GM21619 (cell line): ENCODE data around the gene RALGAPB.

Experiments used
- ATAC-seq: cut with Tn5 transposase; IDR thresholded peaks from one replicate; pipeline ENCODE4 v1.9.1; 2021; ENCODE audit not compliant: unreplicated experiment

Gene RALGAPB

DNA sequence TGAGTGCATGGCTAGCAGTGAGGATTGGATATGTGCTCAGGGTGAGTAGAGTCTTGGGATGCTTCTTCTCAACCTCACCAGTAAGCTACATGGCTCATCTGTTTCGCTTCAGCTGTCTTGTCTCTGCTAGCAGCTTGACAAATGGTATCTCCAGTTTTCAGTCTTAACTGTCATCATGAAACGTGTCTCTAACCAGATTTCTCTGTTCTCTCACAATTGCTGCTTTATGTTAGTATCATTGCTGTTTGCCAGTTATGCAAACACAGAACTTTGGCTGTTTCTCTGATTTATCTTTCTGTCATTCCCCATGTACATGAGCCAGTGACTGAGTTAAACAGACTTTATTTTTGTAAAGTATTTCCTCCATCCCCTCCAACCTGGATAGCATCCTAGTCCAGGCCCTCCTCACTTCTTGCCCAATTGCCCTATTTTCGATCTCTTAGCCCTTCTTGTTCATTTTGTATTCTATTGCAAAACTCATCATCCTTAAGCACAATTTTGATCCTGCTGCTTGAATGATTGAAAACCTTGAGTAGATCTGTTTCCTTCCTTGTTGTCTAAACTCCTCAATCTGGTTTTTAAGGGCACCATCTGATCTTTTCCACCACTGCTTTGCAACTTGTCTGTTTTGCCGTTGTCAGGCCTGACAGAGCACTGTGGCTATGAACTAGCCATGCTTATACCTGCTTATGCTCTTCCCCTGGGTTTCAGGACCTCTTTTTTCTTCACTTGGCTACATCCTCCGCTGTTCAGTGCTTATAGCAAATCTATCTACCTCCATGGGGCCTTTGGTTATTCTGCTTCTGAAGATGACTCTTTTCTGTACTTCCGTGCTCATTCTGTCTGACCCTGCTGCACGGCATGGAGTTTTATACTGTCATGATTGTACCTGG lies 70.6 kb downstream of the RALGAPB start:
- no peak for ATAC-seq

DNA sequence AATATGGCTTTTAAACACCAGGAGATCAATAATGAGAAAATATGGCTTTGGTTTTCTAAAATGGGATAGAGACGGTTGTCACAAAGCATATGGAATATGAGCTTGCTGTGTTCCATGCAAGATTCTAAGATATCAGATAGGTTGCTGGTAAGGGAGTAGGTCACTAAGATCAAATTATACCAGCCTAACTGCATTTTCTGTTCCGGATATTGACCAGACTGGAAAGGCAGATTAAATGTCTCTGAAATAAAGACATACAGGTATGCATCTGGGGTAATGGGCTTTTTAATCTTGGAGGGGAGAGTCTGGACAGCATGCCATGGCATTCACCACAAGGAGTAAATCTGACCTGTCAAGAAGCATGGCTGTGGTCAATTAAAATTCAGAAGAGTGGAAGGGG lies 73.1 kb downstream of the RALGAPB start:
- ATAC-seq, result no peak

DNA sequence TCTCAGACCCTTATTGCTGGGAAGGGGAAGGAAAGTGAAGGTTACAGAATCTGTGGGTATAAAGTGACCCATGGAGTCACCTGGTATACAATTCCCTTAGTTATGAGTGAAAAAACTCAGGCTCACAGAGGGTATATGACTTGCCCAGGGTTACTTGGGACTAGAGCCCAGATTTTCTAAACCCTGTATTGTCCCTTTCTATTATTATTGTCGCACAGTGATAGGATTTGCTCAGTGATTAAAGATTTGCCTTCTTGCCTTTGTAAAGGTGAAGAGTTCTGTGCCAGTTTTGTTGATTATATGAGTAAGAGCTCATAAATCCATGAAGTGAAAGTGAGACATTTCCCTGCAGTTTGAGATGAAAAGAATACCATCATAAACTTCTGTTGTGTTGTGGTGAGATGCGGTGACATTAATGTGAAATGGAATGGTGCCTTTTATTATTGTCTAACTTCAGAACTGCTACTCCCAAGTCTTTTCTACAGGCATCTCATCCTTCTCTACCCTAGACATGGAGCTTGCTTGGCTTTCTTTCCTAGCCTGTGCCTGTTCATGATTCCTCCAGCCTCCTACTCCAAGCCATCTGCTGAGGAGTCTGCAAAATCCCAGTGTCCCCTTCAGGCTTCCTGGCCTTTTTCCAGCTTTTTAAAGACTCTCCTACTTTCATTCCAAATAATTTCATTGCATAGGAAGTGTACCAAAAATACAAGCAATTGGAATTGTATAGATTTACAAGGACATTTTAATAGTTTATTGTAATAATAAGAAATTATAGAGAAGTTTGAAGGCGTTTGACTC lies 74.8 kb downstream of the RALGAPB start:
- ATAC-seq, result no peak

DNA sequence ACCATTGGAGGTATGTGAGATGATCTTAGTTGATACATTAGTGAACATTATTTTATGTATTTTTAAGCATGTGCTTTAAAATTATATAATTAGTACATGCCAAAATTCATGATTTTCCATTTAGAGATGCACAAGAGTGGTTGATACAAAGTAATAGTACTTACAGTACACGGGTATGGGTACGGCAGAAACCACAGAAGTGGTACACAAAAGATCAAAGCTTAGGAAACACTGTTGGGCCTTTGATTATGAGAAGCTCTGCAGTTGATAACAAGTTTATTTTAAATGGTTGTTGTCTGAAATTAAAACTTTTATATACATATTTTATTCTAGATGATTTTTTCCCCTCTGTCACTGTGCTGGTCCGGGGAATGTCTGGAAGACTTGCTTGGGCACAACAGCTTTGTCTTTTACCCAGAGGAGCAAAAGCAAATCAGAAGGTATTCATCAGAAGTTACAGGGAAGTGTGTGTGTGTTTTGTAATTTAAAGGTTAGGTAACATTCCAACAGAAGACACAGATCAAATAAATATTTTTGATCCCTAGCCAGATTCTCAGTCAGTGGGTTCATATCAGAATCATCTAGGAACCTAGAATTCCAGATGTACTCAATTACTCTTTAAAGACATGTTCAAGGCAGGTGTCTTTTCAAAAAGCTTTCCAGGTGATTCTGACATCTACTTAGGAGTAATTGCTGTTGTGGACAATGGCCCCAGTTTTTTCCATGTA lies 75.9 kb downstream of the RALGAPB start:
- no peak for ATAC-seq

DNA sequence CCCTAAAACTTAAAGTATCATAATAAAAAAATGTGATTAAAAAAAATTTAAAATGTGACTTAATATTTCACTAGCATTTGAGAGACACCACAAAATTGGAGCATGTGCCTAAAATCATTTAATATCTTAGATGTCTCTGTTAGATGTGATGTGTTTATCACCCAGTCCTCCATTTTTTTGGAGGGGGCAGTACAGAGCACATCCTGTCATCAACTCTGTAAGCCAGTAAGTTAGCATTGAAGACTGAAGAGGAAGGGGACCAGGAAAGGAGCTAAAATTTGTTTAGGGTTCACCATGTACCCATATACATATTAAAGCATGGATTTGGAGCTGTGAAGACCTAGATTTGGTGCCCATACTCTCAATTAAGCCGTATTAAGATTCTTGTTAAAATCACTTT lies 77.6 kb downstream of the RALGAPB start:
- no peak for ATAC-seq

DNA sequence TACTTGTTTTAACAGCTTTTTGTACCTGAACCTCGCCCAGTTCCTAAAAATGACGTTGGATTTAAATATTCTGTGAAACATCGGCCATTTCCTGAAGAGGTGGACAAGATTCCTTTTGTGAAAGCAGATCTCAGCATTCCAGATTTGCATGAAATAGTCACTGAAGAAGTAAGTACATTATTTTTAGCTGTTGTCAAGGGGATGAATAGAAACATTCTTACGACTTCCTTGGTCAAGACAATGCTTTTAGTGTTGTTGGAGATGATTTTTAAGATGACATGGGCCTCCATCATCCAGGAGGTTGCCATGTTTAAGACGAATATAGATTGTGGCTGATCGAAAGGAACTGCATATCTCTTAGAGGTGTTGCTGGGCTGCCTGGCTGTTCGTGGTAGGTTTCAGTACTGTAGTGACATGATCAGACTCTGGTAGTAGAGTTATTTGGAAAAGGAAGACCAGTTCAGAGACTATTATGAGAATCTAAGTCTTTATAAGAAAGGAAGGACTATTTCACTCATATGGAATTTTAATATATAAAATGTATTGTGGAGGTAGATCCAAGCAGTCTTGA lies 78.5 kb downstream of the RALGAPB start:
- ATAC-seq, result no peak

DNA sequence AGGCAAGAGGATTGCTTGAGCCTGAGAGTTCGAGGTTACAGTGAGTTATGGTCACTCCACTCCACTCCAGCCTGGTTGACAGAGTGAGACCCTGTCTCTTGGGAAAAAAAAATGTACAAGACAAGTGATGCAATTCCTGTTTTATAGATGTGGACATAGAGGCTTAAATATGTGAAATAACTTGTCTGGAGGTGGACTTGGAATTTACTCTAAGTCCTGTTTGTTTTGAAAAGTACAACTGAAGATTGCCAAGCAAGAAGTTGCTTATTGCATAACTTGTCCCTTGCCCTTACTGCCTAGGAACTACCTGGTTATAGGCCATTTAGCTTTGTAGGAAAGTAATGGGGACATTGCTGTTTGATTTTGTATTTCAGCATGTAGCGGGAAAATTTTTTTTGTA lies 82.3 kb downstream of the RALGAPB start:
- no peak for ATAC-seq

DNA sequence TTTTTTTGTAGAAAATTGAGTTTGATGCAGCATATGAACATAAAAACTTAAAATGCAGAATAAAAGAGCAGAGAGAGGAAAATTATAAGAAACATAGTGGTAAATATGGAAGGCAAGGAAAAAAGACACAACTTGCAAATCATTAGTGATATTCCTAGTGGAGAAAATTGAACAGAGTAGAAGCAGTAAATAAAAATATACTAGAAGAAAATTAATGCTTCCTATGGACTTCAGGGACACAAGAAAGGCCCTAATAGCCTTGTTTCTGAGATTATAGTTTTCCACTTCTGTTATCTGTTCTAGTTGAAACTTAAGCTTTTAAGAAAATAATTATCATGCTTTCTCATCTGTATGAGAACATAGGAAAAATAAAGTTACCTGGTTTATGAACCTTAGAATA lies 82.8 kb downstream of the RALGAPB start:
- ATAC-seq, result no peak

DNA sequence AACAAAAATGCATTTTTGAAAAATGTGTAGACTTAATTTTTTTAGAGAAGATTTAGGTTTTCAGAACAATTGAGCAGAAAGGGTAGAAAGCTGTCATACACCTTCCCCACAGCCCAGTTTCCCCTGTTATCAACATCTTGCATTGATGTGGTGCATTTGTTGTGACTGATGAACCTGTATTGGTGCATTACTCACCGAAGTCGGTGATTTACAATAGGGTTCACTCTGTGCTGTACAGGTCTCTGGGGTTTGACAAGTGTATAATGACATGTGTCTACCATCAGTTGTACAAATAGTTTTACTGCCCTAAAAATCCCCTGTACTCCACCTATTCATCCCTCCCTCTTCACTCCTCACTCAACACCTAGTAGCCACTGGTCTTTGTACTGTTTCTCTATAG lies 84.5 kb downstream of the RALGAPB start:
- ATAC-seq, result no peak

DNA sequence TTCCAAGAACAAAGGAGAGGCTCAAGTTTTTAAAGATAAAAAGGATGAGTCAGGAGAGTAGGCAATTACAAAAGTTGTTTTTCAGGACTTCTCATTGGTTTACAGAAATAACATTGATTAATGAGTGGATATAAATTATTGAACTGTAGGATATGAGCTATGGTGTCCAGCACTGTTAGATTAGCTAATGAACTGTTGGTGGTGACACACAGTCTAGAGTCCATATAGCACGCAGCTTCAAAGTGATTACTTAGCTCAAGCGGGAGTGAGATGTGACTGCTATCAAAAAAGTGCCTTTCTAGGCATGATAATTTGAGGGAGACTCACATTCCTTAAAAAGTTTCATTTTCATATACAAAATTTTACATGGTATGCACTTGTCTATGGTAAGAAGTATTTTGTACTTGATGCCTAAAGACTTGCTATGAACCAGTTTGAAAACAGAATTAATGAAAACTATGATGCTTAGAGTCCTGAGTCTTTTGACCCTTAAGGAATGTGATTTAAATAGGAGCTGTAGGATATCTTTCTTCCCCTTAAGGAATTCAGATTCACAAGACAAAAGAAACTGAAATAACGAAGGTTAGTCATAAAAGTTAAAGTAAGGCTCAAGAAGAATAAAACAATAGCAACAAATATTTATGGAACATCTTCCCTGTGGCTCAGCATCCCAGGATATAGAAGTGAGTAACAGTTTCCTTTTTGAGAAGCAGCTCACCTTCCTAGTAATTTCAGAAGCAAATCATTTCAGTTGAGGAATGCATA lies 86.1 kb downstream of the RALGAPB start:
- no peak for ATAC-seq

DNA sequence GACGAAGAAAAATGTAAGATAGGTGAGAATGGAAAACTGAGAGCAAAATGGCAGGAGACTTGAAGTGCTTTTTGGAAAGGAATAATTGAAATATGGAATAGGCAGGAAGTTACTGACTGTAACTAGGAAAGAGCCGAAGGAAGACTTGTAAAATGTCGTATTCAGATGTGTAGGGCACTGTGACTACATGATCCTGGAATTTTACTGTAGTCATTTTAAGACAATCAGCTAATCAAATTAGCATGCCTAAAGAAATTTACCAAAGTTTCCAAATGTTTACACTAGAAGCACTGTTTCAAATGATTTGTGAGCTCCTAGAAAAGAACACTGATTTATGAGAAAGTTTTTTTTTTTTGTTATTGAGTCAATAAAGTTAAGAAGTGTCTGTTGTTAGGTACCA lies 87.1 kb downstream of the RALGAPB start:
- no peak for ATAC-seq

DNA sequence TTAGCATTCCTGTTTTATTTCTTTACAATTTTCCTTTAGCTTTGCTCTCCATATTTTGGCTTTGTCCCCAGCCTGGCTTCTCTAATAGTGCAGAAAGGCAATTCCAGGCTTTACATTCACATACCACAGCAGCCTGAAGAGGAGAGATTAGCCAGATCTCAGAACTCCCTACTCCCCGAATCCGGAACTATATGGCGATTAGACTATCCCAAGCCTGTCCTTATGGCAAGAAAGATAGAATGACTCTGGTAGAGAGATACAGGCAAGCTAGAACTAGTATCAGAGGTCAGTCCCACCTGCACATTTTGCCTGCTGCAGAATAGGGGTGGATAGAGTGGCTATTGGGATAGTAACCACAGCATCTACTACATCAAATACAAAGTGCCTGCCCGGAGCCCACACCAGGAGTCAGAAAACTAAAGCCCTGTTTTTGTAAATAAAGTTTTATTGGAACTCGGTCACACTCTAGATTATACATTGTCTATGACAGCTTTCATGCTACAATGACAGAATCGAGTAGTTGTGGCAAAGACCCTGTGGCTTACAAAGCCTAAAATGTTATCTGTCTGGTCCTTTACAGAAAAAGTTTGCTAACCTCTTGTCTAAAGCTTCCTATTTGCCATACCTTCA lies 91.3 kb downstream of the RALGAPB start:
- no peak for ATAC-seq

DNA sequence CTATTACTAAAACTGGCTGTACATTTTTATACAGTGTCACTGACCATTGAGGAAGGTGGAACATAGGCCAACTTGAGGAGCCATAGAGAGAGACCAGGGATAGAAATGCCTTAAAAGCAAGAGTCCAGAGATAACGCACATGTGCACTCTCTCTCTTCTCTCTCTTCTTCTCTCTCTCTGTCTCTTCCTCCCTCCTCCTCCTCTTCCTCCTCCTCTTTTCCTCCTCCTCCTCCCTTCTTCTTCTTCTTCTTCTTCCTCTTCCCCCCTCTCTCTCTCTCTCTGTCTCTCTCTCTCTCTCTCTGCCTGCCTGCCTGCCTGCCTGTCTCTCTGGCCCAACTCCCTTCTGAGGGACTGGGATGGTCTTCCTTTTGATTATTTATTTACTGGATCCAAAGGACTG lies 92.0 kb downstream of the RALGAPB start:
- ATAC-seq, result no peak

DNA sequence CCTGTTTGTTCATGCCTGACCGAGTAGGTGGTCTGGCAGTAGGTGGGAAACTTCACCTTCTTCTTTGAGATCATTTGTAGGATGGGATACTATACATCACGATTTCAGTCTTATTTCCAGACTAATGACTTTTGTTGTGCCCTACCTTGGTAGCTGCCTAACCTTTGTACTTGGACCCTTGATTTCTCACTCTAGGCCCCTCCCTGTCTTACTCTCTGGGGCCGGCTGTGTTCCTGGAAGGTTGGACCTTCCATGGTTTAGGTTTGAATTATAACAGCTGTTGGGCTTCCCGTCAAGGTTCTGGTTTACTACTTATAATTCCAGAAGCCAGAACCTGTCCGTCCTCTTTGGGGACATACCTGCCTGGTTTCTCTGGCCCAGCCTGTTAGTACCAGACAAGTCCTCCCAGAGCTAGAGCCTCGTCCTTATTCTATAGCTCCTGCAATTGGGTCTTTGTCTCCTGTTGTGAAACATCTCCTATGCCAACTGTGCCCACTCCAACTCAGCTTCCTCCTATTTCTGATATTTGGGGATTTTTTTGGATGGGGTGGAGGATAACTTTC lies 93.5 kb downstream of the RALGAPB start:
- ATAC-seq, result no peak

DNA sequence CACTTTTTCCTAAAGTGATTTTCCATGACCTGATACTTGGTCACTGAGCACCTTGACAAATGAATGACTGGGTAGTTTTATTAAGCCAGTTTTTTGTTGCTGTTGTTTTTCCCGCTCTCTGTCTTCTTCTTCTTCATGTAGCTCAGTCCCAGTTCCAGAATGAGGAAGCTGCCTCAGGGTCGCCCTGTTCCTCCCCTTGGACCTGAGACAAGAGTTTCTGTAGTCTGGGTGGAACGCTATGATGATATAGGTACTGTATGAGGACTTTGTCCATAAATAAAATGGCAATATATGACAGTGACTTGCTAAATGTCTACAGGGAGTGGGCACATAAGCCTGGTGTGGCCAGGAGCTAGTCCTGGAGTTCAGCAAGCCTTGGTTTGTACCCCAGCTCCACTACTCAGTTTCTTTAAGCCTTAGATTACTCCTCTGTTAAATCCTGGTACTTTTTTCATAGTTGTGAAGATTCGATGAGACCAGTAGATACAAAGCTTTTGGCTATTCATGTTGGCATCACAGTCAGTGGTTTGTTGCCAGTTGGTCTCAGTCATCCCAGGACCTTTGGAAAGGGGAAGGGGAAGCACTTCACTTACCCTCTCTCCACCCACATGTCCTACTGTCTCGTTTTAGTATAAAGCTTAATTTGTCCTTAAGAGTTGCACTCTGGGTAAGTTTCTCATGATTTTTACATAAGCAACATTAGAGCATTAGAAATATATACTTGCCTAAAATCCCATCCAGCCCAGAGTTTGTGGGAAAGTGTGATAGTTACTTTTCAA lies 97.3 kb downstream of the RALGAPB start:
- ATAC-seq, result no peak

DNA sequence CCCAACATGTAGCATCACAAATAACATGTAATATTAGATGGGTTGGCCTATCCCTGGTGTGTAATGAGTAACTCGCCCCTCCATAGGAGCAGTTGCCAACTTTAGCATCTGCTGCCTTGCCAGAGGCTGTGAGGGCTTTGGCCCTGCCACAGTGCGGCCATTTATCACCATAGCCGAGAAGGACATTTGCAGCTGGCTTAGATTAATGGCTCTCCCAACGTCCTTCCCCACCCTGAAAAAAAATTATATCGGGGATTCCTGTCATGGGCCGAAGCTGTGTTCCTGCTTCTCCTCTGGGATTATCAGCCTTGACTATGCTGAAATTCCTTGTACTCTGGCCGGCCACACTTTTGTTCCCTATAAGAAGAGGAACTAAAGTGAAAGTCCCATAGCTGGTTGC lies 100.8 kb downstream of the RALGAPB start:
- no peak for ATAC-seq

DNA sequence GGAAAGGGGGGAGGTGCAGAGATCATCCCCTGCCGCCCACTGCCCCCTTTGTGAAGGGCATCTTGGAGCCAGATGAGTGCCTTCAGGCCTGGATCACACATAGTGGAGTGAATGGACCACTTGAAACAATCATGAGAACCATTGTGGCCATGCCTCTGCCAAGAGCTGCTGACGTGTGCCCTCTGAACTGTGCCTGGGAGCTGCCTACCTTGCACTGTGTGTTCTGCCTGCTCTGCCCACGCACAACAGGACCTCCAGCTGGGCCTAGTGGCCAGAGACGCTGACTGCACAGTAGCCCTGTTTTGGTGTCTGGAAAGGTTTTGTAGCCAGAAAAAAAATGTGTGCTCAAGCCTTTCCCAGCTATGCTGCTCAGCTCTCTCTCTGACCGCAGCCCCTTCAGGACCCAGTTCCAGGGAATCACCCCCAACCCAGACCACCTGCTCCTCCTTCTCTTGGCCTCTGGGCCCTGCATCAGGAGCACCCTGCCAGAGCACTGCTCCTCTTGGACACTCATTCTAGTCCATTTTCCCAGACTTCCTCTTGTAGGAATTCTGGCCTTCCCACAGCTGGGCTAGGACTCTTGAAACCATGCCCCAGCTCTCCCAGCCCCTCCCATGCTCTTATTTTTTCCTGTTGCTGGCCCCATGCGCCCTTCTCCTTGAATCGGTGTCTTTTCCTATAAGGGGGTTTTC lies 106.7 kb downstream of the RALGAPB start:
- no peak for ATAC-seq

DNA sequence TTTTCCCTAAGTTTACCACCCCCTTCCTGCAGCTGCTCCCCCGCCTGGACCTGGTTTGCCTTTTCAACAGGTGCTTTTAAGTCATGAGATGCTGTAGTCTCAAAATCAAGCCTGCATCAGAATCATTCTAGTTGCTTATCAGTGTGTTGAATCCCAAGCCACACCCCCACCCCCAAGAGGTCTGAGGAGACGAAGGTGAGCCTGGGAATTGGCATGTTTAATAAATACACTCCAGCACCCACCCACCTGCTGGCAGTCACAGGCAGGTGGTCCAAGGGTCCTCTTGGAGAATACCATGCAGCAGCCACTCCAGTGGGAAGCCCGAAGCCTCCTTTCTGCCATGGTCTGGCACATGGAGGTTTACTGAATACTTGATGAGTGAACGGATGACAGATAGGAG lies 107.3 kb downstream of the RALGAPB start:
- ATAC-seq, result no peak
